Left ventricle myocardium inferior (tissue), 1 donor: ENCODE results near the gene PELO. TPM values are rescaled to one million over a fixed set of nuclear protein-coding genes. Genes with fewer than 3 reads are reported as not detected.
A peak's percentile ranks its signal among the peaks of the same experiment; 100 is the strongest.

ENCODE experiments used
- DNase-seq: peaks from one replicate; pipeline ENCODE4 v3.0.0-alpha.2; 2020
- H3K27ac ChIP-seq: fragments of 200-600 bp; replicated peaks from 2 replicates; pipeline ENCODE4 v1.8.0; 2021
- H3K27me3 ChIP-seq: fragments of 200-600 bp; 2 replicates; pipeline ENCODE4 v1.8.0; 2021; ENCODE audit warnings: low read depth
- H3K36me3 ChIP-seq: fragments of 200-600 bp; 2 replicates; pipeline ENCODE4 v1.8.0; 2021
- H3K4me1 ChIP-seq: fragments of 200-600 bp; 2 replicates; pipeline ENCODE4 v1.8.0; 2021
- H3K4me3 ChIP-seq: fragments of 200-600 bp; 2 replicates; pipeline ENCODE4 v1.8.0; 2021; ENCODE audit warnings: mild to moderate bottlenecking, moderate library complexity
- H3K9me3 ChIP-seq: fragments of 200-600 bp; replicated peaks from 2 replicates; pipeline ENCODE4 v1.8.0; 2021
- intact Hi-C: fragments of 100-400 bp; cut with micrococcal nuclease; formaldehyde crosslinking; loops from one replicate; pipeline ENCODE4 v1.11.0; 2022
- total RNA-seq: library from RNA; stranded (reverse); fragmentation: NEBNext Ultra II Directional; extraction: Animal tissue kit (Norgen Biotek cat#: 25700); gene quantifications from one replicate; pipeline ENCODE4 v1.2.1, GENCODE V29; 2021
- TF ChIP-seq, protein P1 (sequence below): fragments of 200-600 bp; IDR thresholded peaks from 2 replicates; pipeline ENCODE4 v1.8.0; 2021; ENCODE audit warnings: antibody characterized with exemption, mild to moderate bottlenecking, borderline replicate concordance
- donor health status: DM: no; HTN: yes; CAD: no; lungs with severe emphysema.

PELO gene
- total RNA-seq, 1 donor from 2014 or later, result 19.7 TPM

DNA sequence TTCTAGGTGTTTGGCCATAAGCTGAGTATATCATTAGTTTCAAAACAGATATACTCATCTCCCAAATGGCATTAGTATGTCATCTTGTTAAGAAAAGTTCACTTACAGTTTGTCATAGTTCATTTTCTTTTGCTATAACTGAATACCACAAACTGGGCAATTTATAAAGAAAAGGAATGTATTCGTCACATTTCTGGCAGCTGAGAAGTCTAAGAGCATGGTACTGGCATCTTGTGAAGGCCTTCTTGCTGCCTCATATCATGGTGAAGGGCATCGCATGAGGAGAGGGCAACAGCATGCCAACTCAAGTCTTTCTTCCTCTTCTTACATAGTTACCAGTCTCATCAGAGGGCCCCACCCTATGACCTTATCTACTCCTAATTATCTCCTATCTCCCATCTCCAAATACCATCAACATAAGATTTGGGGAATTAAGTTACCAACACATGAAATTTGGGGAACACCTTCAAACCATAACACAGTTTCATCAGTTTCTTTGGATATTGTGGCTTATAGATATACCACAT lies 20.4 kb upstream of the PELO start:
- DNase-seq, result no peak
- H3K27me3 ChIP-seq, result no peaks in the 10 kb centered on the region
- no peak overlapping the region for H3K27ac ChIP-seq
- H3K4me3 ChIP-seq, result no peak overlapping the region
- no peaks in the 10 kb centered on the region for H3K36me3 ChIP-seq
- no peaks in the 10 kb centered on the region for H3K9me3 ChIP-seq
- TF ChIP-seq, protein P1, sequence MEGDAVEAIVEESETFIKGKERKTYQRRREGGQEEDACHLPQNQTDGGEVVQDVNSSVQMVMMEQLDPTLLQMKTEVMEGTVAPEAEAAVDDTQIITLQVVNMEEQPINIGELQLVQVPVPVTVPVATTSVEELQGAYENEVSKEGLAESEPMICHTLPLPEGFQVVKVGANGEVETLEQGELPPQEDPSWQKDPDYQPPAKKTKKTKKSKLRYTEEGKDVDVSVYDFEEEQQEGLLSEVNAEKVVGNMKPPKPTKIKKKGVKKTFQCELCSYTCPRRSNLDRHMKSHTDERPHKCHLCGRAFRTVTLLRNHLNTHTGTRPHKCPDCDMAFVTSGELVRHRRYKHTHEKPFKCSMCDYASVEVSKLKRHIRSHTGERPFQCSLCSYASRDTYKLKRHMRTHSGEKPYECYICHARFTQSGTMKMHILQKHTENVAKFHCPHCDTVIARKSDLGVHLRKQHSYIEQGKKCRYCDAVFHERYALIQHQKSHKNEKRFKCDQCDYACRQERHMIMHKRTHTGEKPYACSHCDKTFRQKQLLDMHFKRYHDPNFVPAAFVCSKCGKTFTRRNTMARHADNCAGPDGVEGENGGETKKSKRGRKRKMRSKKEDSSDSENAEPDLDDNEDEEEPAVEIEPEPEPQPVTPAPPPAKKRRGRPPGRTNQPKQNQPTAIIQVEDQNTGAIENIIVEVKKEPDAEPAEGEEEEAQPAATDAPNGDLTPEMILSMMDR, result no peak
- H3K4me1 ChIP-seq, result peaks cover 14% of the 10 kb centered on the region
- intact Hi-C loops, result no loop called here

DNA sequence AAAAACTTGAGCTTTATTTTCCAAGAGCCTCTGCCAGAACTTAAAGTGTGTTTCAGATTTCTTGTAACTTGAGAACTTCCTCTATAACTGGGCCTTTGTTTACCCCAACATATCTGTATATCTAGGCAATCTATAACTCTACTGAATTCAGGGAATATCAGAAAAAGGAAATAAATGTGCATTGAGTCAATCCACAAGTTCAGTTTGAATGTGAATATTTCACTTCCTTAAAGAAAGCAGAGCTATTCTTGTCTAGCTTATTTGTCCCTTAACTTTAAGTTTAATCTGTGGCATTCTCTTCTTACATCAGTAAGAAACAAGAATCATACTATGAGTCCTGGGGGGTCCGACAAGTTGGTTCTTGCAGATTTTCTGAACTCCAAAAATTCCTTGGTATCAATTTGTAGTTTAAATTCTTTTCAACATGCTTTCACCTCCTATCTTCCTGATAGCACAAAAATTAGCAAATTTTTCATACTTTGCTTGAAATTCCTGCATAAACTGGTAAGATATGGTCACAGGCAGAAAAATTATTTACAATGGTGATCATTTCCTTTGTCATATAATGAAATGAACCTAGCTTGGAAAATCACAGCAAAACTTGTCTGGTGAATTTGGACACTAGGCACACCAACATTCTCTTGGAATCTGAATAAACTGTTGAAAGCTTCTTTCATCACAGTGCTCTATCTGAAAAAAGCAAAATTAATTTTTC lies 19.8 kb upstream of the PELO start:
- TF ChIP-seq, protein P1, result no peak
- H3K36me3 ChIP-seq, result no peaks in the 10 kb centered on the region
- no peak overlapping the region for H3K4me3 ChIP-seq
- no peaks in the 10 kb centered on the region for H3K9me3 ChIP-seq
- H3K4me1 ChIP-seq, result peaks cover 14% of the 10 kb centered on the region
- intact Hi-C loops, result no loop called here
- no peak for DNase-seq
- no peak overlapping the region for H3K27ac ChIP-seq
- H3K27me3 ChIP-seq, result no peaks in the 10 kb centered on the region

DNA sequence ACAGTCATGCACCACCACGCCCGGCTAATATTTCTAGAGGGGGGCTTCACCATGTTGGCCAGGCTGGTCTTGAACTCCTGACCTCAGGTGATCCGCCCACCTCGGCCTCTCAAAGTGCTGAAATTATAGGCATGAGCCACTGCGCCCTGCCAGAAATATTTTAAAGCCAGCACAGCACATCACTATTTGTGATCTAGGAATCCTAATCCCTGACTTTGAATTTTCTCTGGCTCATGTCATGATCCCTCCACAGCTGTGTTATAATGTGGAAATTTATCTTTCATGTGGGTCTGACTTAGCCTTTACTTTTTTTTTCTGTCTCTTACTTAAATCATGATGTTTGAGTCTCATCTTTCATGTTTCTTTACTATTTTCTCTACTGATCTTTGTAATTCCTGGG lies 18.7 kb upstream of the PELO start:
- peak overlapping the region; percentile 39 for H3K27ac ChIP-seq
- H3K27me3 ChIP-seq, result no peaks in the 10 kb centered on the region
- H3K4me3 ChIP-seq, result no peak overlapping the region
- H3K36me3 ChIP-seq, result no peaks in the 10 kb centered on the region
- no peak for DNase-seq
- H3K4me1 ChIP-seq, result peaks cover 18% of the 10 kb centered on the region
- TF ChIP-seq, protein P1, result no peak
- intact Hi-C loops, result no loop called here
- H3K9me3 ChIP-seq, result no peaks in the 10 kb centered on the region

DNA sequence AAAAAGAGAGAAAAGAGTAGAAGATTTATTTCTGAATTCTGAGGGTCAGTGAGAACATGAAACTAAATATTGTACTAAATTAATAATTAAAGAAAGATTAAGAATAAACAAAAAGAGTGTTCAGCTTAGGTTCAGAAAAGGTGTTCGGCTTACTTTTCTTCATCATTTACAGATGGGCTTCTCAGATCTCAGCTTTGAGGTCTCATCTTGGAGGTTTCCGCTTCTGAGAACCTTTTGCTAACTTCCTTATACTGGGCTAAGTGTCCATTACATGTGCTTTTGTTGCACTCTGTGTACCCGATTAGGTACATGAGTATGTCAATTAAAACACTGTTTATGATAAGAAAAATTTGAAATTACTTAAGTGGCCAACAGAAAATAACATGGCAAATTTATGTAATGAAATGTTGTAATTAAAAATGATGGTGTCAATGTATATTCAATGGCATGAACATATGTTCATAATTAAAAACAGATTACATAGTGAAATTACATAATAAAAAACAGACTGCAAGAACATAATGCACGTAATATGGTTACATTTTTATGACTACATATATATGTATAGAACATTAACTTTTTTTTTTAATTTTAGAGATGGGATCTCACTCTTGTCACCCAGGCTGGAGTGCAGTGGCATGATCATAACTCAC lies 17.3 kb upstream of the PELO start:
- Histone ChIP-seq H3K36me3 (no peaks in the 10 kb centered on the region), H3K27ac (no peak overlapping the region), H3K27me3 (no peaks in the 10 kb centered on the region), H3K9me3 (no peaks in the 10 kb centered on the region), H3K4me1 (peaks cover 24% of the 10 kb centered on the region), H3K4me3 (no peak overlapping the region)
- intact Hi-C loops, result no loop called here
- no peak for DNase-seq
- TF ChIP-seq, protein P1, result no peak

DNA sequence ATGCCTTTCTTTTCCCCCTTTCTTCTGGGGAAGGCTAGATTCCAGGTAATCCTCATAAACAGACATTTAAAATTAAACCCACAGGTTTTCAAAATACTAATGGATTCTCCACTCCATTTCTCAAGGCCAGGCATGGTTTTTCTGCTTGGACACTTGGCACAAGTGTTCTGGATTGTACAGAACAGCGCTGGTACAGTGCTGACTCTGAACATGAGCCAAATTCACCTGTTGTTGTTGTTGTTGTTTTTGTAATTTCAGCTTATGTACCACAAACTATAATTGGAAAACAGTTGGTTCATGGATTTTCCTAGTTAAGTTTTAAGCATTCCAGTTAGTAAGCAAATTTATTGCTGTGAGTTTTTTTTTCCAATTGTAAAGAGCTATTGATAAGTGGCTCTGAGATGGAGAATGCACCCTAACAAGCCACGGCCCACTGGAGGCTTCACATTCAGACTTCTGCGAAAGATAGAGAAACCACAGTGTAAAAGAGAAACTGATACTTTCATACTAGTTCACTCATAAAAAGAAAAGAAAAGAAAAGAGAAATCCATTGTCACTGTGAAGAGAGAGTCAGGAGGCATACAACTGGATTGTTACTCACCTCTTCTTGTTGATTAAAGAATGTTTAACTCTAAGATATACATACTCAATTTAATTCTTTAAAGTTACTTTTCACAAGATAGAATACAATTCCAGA lies 16.2 kb upstream of the PELO start:
- intact Hi-C loops, result no loop called here
- Histone ChIP-seq H3K4me1 (peaks cover 30% of the 10 kb centered on the region), H3K9me3 (no peaks in the 10 kb centered on the region), H3K4me3 (no peak overlapping the region), H3K36me3 (no peaks in the 10 kb centered on the region), H3K27ac (peak overlapping the region; percentile 84), H3K27me3 (no peaks in the 10 kb centered on the region)
- TF ChIP-seq, protein P1, result no peak
- DNase-seq, result no peak
